Thoracic aorta (tissue), 2 donors: ENCODE measurements around the gene ABLIM2. TPM values are rescaled to one million over a fixed set of nuclear protein-coding genes. Genes with fewer than 3 reads are reported as not detected.

Source experiments
- ATAC-seq: fragments of 150-250 bp; one replicate; pipeline ENCODE4 v1.8.0; 2017; ENCODE audit warnings: low read depth; ENCODE audit not compliant: insufficient number of reproducible peaks, low FRiP score
- DNase-seq: peaks from one replicate; pipeline ENCODE4 v3.0.0-alpha.2; 2020; ENCODE audit warnings: low spot score
- H3K27ac ChIP-seq, 2 donors: fragments of 200-600 bp; sonication (generic); 1 replicate in 1 of 2; 2 replicates in 1 of 2; pipeline ENCODE4 v1.5.1; 2016; ENCODE audit warnings: mild to moderate bottlenecking in 2 of 2, moderate library complexity in 2 of 2
- H3K27me3 ChIP-seq: fragments of 200-600 bp; sonication (generic); replicated peaks from 2 replicates; pipeline ENCODE4 v1.6.0; 2016; ENCODE audit warnings: mild to moderate bottlenecking; ENCODE audit not compliant: insufficient read depth
- H3K36me3 ChIP-seq: fragments of 200-600 bp; sonication (generic); one replicate; pipeline ENCODE4 v1.5.1; 2016
- H3K4me1 ChIP-seq, 2 donors: fragments of 200-600 bp; sonication (generic); 1 replicate in 1 of 2; 2 replicates in 1 of 2; pipeline versions ENCODE4 v1.5.1 to v1.6.0; 2016; ENCODE audit warnings: low read depth in 2 of 2, mild to moderate bottlenecking in 1 of 2; ENCODE audit not compliant: control insufficient read depth in 1 of 2
- H3K4me3 ChIP-seq: fragments of 200-600 bp; sonication (generic); 2 replicates; pipeline ENCODE4 v1.5.1; 2016; ENCODE audit warnings: mild to moderate bottlenecking
- H3K9me3 ChIP-seq: fragments of 200-600 bp; sonication (generic); 2 replicates; pipeline ENCODE4 v1.5.1; 2016
- CTCF ChIP-seq: fragments of 200-600 bp; sonication (generic); IDR thresholded peaks from one replicate; pipeline ENCODE4 v1.5.1; 2019; ENCODE audit warnings: antibody characterized with exemption
- total RNA-seq, 2 donors: library from RNA; depleted of rRNA; stranded (reverse); fragments of >200 nt; gene quantifications; one replicate each; pipeline versions ENCODE4 v1.1.0 to v1.2.3, GENCODE V29; 2016

ABLIM2 gene
- total RNA-seq, 2 donors from 2014 or later = 25.6 to 28.6 TPM

DNA sequence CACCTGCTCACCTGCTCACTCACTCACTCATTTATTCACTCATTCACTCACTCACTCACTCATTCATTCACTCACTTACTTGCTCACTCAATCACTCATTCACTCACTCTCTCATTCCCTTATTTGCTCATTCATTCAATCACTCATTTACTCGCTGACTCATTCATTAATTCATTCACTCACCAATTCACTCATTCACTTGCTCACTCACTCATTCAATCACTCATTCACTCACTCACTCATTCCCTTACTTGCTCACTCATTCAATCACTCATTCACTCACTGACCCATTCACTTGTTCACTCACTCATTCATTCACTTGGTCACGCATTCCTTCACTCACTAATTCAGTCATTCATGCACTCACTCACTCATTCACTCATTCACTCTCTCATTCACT, 130.2 kb downstream of the ABLIM2 start:
- DNase-seq = no peak
- Histone ChIP-seq H3K9me3 (no peaks in the 10 kb centered on the region), H3K27me3 (no peaks in the 10 kb centered on the region), H3K27ac (no peak overlapping the region), H3K4me1 (no peaks in the 10 kb centered on the region), H3K4me3 (no peak overlapping the region), H3K36me3 (no peaks in the 10 kb centered on the region)
- TF ChIP-seq CTCF = no peak
- ATAC-seq = no peak

- Histone ChIP-seq H3K27ac (no peak overlapping the region), H3K4me1 (no peaks in the 10 kb centered on the region), H3K36me3 (no peaks in the 10 kb centered on the region), H3K4me3 (no peak overlapping the region), H3K27me3 (no peaks in the 10 kb centered on the region), H3K9me3 (no peaks in the 10 kb centered on the region)
- TF ChIP-seq CTCF = no peak
- ATAC-seq (no peak), DNase-seq (no peak)
These were observed 132.2 kb downstream of the ABLIM2 start for GRCh38 chr4:8026453-8026852.

GRCh38 chr4:8025668-8026067, 132.9 kb downstream of the ABLIM2 start:
- DNase-seq (no peak), ATAC-seq (no peak)
- Histone ChIP-seq H3K4me1 (no peaks in the 10 kb centered on the region), H3K9me3 (no peaks in the 10 kb centered on the region), H3K4me3 (no peak overlapping the region), H3K27ac (no peak overlapping the region), H3K36me3 (no peaks in the 10 kb centered on the region), H3K27me3 (no peaks in the 10 kb centered on the region)
- TF ChIP-seq CTCF = no peak

DNA sequence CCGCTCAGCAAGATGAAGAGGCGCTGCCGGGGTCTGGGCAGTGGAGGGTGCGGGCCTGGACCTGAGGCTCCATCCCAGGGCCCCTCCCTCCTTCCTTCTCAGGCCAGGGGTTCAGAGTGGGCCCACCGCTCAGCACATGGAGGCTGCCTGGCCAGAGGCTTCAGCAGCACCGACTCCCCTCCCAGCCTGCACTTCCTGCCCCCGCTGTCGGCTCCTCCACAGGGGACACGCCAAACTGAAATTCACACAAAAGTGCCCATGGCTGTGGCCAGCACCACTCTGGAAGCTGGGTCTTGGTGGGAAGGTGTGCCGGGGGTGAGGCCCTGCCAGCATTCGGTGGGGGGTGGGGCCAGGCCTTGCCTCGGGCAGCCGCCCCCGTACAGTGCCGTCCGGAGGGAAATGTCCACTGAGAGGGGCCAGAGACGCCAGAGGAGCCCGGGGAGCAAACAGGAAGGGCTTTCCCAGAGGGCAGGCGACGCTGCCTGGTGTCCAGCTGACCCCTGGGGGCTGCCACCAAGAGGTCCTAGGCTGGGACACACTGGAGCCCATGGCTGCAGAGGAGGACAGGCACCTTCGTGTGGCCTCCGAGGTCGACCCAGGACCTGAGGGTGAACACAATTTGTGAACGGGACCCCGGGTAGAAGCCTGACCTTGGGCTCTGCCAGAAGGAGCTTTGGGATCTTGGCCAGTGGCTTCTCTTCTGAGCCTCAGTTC, 134.4 kb downstream of the ABLIM2 start:
- no peaks in the 10 kb centered on the region for H3K9me3 ChIP-seq
- no peaks in the 10 kb centered on the region for H3K36me3 ChIP-seq
- H3K27ac ChIP-seq = no peak overlapping the region
- no peaks in the 10 kb centered on the region for H3K4me1 ChIP-seq
- DNase-seq = no peak
- H3K4me3 ChIP-seq = no peak overlapping the region
- TF ChIP-seq CTCF = no peak
- no peak for ATAC-seq
- no peaks in the 10 kb centered on the region for H3K27me3 ChIP-seq

DNA sequence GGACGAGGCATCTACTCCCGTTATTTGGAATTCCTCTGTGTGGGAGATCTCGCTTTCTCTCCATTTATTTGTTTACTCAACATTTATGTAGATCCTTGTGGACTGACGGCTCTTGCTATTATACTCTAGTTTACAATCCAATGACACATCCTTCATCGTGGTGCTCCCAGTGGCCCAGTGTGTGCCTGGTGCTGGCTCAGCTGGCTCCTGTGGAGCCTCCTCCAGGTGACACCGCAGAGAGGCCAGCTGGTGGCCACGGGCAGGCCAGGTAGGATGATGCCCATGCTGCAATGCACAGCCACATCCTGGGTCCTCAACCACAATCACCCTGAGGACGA, 134.9 kb downstream of the ABLIM2 start:
- Histone ChIP-seq H3K4me1 (no peaks in the 10 kb centered on the region), H3K27ac (no peak overlapping the region), H3K36me3 (no peaks in the 10 kb centered on the region), H3K9me3 (no peaks in the 10 kb centered on the region), H3K4me3 (no peak overlapping the region), H3K27me3 (no peaks in the 10 kb centered on the region)
- no peak for DNase-seq
- TF ChIP-seq CTCF = no peak
- no peak for ATAC-seq
